ENCODE measurements around the gene ITGB6. TPM values are rescaled to one million over a fixed set of nuclear protein-coding genes. Genes with fewer than 3 reads are reported as not detected.
A peak's percentile ranks its signal among the peaks of the same experiment; 100 is the strongest.

Gene ITGB6
- total and polyA plus RNA-seq, 2 donors (not counting 3 experiments of a cell fraction or from before 2014, with no cell fraction given) = 0.03 TPM; not detected in 1

DNA sequence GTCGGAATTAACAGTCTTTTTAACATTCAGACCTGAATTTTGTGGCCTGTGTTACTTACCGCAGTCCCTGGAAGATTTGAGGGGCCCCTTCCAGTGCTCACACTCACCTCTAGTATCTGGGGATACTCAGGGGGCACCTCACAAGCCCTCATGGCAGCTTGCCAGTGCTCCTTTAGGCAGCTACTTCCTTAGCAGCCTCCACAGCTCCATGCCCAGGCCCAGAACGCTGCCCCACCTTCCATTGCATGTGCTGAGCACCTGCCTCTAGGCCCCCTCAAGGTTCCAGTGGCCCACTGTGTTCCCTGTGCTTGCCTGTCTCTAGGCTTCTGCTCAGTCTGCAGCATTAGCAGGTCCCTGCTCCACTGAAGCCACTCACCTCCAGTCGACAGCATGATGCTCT, 107.6 kb downstream of the ITGB6 start:
- Histone ChIP-seq H3K27me3 (ENCODE audit: control insufficient read depth in 2 of 2, insufficient read depth in 2 of 2, low read length in 2 of 2) (no peaks in the 10 kb centered on the region), H3K4me3 (replicated peaks in 1 of 3; ENCODE audit: insufficient read depth in 1 of 3, low read depth in 1 of 3, low read length in 3 of 3) (no peak overlapping the region), H3K9me3 (replicated peaks; ENCODE audit: control insufficient read depth, insufficient read depth, low read length) (peaks cover 8% of the 10 kb centered on the region), H3K4me2 (ENCODE audit: insufficient read depth, low read length) (no peak overlapping the region), H3K79me2 (ENCODE audit: control insufficient read depth, insufficient read depth, low read length) (no peaks in the 10 kb centered on the region), H3K36me3 (ENCODE audit: control insufficient read depth in 2 of 2, extremely low read depth in 1 of 2, insufficient read depth in 2 of 2, low read length in 2 of 2) (no peaks in the 10 kb centered on the region), H3K27ac (ENCODE audit: insufficient read depth, low read depth, low read length) (no peak overlapping the region), H2AFZ (ENCODE audit: low read depth, low read length) (no peak overlapping the region), H3K9me1 (replicated peaks; ENCODE audit: control insufficient read depth, extremely low read depth, insufficient read depth, low read length) (no peaks in the 10 kb centered on the region), H4K20me1 (replicated peaks; ENCODE audit: control insufficient read depth, extremely low read depth, insufficient read depth, low read length) (no peaks in the 10 kb centered on the region), H3K4me1 (ENCODE audit: control insufficient read depth, extremely low read depth, insufficient read depth, low read length) (no peaks in the 10 kb centered on the region), H3K9ac (replicated peaks; ENCODE audit: extremely low read depth, insufficient read depth, low read length) (no peak overlapping the region)
- intact Hi-C loops (cut with micrococcal nuclease) = no loop called here
- TF ChIP-seq MYC (IDR thresholded peaks at IDR 0.05; ENCODE audit: low read depth, low read length) (no peak), MAX (IDR thresholded peaks at IDR 0.05; ENCODE audit: insufficient read depth, insufficient read length) (no peak)
- FAIRE-seq = no peak
- CTCF ChIA-PET = interaction anchor here (0.6 to 4.5 kb wide), 3 partner anchors 17 to 971 kb away, joined by 3 to 25 read pairs (median 7); no protein-coding TSS in a partner anchor
- POLR2A ChIA-PET = no interaction called here
- dilution Hi-C loops (cut with MboI; ENCODE audit: extremely low pct_ligation_motif_present, low sequenced_read_pairs) = no loop called here
- BruUV-seq (replicated peaks) = no TSS peak
- DNase-seq (ENCODE audit: low read depth, low spot score) = no peak

DNA sequence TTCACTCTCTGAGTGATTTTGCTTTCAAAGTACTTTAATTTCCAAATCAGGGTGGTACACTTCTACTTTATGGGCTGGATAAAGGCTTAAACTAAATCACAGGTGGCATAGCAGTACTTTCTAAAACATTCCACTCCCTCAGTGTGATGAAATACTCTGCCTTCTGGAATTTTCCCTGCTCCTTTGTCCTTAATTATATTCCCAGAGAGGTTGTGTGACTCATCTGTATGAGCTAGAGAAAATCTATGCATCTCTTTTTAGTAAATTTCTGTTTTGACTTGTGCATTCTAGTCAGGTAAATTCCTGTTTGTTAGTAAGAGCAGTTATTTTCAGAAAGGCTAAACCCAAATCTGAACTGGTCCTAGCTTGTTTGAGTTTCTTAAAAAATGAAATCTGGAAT, 108.7 kb downstream of the ITGB6 start:
- H2AFZ ChIP-seq (ENCODE audit: low read depth, low read length) = no peak overlapping the region
- no peaks in the 10 kb centered on the region for H3K36me3 ChIP-seq (ENCODE audit: control insufficient read depth in 2 of 2, extremely low read depth in 1 of 2, insufficient read depth in 2 of 2, low read length in 2 of 2)
- H3K27me3 ChIP-seq (ENCODE audit: control insufficient read depth in 2 of 2, insufficient read depth in 2 of 2, low read length in 2 of 2) = no peaks in the 10 kb centered on the region
- H3K9ac ChIP-seq (replicated peaks; ENCODE audit: extremely low read depth, insufficient read depth, low read length) = no peak overlapping the region
- H3K9me1 ChIP-seq (replicated peaks; ENCODE audit: control insufficient read depth, extremely low read depth, insufficient read depth, low read length) = no peaks in the 10 kb centered on the region
- TF ChIP-seq GATA2 (IDR thresholded peaks at IDR 0.05; ENCODE audit: insufficient read depth, insufficient read length, low read depth, low read length) (no peak), FOS (IDR thresholded peaks at IDR 0.05; ENCODE audit: borderline replicate concordance, insufficient read depth, low read length) (peak; percentile 47)
- POLR2A ChIA-PET = no interaction called here
- H3K9me3 ChIP-seq (replicated peaks; ENCODE audit: control insufficient read depth, insufficient read depth, low read length) = peaks cover 11% of the 10 kb centered on the region
- DNase-seq (ENCODE audit: low read depth, low spot score) (no peak), FAIRE-seq (peak; percentile 31)
- no peak overlapping the region for H3K4me2 ChIP-seq (ENCODE audit: insufficient read depth, low read length)
- H3K79me2 ChIP-seq (ENCODE audit: control insufficient read depth, insufficient read depth, low read length) = no peaks in the 10 kb centered on the region
- no TSS peak for BruUV-seq (replicated peaks)
- dilution Hi-C loops (cut with MboI; ENCODE audit: extremely low pct_ligation_motif_present, low sequenced_read_pairs) = no loop called here
- CTCF ChIA-PET = interaction anchor here (1.4 to 4.5 kb wide), 3 partner anchors 18 to 972 kb away, joined by 4 to 25 read pairs (median 7); no protein-coding TSS in a partner anchor
- H3K4me1 ChIP-seq (ENCODE audit: control insufficient read depth, extremely low read depth, insufficient read depth, low read length) = no peaks in the 10 kb centered on the region
- no peaks in the 10 kb centered on the region for H4K20me1 ChIP-seq (replicated peaks; ENCODE audit: control insufficient read depth, extremely low read depth, insufficient read depth, low read length)
- H3K27ac ChIP-seq (ENCODE audit: insufficient read depth, low read depth, low read length) = no peak overlapping the region
- no peak overlapping the region for H3K4me3 ChIP-seq (replicated peaks in 1 of 3; ENCODE audit: insufficient read depth in 1 of 3, low read depth in 1 of 3, low read length in 3 of 3)
- intact Hi-C loops (cut with micrococcal nuclease) = no loop called here
